ENCODE measurements around the gene S100P.

S100P gene

DNA sequence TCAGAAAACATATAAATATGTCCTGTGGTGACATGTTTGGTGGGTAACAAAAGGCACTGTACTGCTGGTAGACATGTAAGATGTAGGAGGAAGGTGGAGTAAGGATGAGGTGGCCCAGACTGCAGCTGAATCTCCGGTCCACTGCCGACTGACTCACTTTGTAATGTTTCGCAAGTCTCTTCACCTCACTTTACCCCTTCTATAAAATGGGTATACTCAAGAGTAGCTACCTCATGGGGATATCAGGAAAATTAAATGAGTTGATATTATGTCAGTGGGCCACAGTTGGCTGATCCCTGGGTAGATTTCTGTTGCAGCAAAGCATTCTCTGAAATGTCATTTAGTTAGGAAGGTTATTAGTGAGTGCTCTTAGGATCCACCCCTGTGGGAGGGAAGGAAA is 31.1 kb upstream of the S100P start:
- H3K9me3 ChIP-seq (ENCODE audit: low read length), result no peaks in the 10 kb centered on the region
- H3K27ac ChIP-seq (ENCODE audit: low read depth, low read length, poor library complexity, severe bottlenecking), result no peak overlapping the region
- no peaks in the 10 kb centered on the region for H3K36me3 ChIP-seq (ENCODE audit: insufficient read depth, low read length)
- no peaks in the 10 kb centered on the region for H3K79me2 ChIP-seq (ENCODE audit: insufficient read depth, low read length)
- no peaks in the 10 kb centered on the region for H3K27me3 ChIP-seq (ENCODE audit: insufficient read depth, low read length)
- no peaks in the 10 kb centered on the region for H3F3A ChIP-seq (ENCODE audit: insufficient read depth, low read length)
- H3K4me1 ChIP-seq (ENCODE audit: insufficient read depth, low read length, severe bottlenecking), result no peaks in the 10 kb centered on the region
- no peak overlapping the region for H3K9ac ChIP-seq (ENCODE audit: low read length)
- H4K20me1 ChIP-seq (ENCODE audit: insufficient read depth, low read length), result no peaks in the 10 kb centered on the region
- H3K9me2 ChIP-seq (ENCODE audit: low read depth, low read length), result no peaks in the 10 kb centered on the region
- no peak overlapping the region for H2AFZ ChIP-seq (ENCODE audit: low read length)
- no peak for TF ChIP-seq EZH2 (IDR thresholded peaks at IDR 0.05; ENCODE audit: borderline replicate concordance, low read length)
- TF ChIP-seq, protein P1, sequence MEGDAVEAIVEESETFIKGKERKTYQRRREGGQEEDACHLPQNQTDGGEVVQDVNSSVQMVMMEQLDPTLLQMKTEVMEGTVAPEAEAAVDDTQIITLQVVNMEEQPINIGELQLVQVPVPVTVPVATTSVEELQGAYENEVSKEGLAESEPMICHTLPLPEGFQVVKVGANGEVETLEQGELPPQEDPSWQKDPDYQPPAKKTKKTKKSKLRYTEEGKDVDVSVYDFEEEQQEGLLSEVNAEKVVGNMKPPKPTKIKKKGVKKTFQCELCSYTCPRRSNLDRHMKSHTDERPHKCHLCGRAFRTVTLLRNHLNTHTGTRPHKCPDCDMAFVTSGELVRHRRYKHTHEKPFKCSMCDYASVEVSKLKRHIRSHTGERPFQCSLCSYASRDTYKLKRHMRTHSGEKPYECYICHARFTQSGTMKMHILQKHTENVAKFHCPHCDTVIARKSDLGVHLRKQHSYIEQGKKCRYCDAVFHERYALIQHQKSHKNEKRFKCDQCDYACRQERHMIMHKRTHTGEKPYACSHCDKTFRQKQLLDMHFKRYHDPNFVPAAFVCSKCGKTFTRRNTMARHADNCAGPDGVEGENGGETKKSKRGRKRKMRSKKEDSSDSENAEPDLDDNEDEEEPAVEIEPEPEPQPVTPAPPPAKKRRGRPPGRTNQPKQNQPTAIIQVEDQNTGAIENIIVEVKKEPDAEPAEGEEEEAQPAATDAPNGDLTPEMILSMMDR (IDR thresholded peaks at IDR 0.05; ENCODE audit: low read length), result no peak
- H3K4me3 ChIP-seq (ENCODE audit: low read depth, low read length, poor library complexity, severe bottlenecking), result no peak overlapping the region
- H3K4me2 ChIP-seq (ENCODE audit: low read length), result no peak overlapping the region

DNA sequence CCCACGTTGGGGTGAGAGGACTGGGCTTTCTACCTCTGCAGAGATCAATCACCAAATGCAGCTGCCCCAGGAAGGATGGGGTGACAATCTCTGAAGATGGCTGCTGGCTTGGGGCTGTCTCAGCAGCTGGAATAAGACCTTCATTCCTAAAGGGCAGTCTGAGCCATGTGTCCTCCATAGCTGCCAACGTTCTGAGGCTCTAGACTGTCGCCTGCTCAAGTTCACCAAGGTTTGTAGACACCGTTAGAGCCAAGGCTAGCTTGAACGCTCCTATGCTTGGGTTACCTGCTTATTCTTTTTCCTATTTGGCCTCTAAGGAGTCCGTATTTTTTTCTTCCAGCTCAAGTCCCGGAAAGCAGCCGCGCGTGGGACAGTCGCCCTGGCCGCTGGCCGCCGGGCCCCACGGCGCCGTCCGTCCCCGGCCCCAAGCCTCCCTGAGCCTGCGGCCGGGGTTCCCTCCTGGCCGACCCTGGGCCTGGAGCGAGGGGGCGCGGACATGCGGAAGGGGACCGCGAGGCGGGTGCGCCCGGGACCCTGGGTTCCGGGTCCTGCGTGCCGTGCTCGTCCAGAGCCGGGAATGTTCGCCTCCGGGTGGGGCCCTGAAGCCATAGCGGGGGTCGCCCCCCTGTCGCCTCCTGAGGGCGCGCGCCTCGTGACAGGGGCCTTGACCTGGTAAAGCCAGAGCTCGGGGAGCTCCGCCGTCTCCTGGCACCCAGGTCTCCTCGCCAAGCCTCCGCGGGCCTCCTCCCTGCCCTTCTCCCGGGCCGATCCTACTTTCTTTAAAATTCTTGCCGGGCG is 29.9 kb upstream of the S100P start:
- Histone ChIP-seq H3F3A (ENCODE audit: insufficient read depth, low read length) (no peaks in the 10 kb centered on the region), H2AFZ (ENCODE audit: low read length) (no peak overlapping the region), H3K4me1 (ENCODE audit: insufficient read depth, low read length, severe bottlenecking) (no peaks in the 10 kb centered on the region), H4K20me1 (ENCODE audit: insufficient read depth, low read length) (no peaks in the 10 kb centered on the region), H3K36me3 (ENCODE audit: insufficient read depth, low read length) (no peaks in the 10 kb centered on the region), H3K4me2 (ENCODE audit: low read length) (no peak overlapping the region), H3K79me2 (ENCODE audit: insufficient read depth, low read length) (no peaks in the 10 kb centered on the region), H3K9ac (ENCODE audit: low read length) (no peak overlapping the region), H3K9me2 (ENCODE audit: low read depth, low read length) (no peaks in the 10 kb centered on the region), H3K27me3 (ENCODE audit: insufficient read depth, low read length) (no peaks in the 10 kb centered on the region), H3K27ac (ENCODE audit: low read depth, low read length, poor library complexity, severe bottlenecking) (no peak overlapping the region), H3K4me3 (ENCODE audit: low read depth, low read length, poor library complexity, severe bottlenecking) (no peak overlapping the region), H3K9me3 (ENCODE audit: low read length) (no peaks in the 10 kb centered on the region)
- no peak for TF ChIP-seq EZH2 (IDR thresholded peaks at IDR 0.05; ENCODE audit: borderline replicate concordance, low read length)
- TF ChIP-seq, protein P1 (IDR thresholded peaks at IDR 0.05; ENCODE audit: low read length), result no peak

DNA sequence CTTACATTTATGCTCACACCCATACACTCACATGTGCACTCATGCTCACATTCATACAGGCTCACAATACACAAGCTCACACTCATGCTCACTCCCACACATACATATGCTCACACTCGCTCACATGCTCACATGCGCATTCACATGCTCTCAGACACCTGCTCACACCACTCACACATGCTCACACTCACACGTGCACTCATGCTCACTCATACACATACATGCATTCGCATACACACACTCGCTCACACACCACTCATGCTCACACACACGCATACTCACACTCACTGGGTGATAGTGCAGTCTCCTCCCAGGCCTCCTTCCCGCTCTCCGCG is 28.4 kb upstream of the S100P start:
- Histone ChIP-seq H3K4me1 (ENCODE audit: insufficient read depth, low read length, severe bottlenecking) (no peaks in the 10 kb centered on the region), H2AFZ (ENCODE audit: low read length) (no peak overlapping the region), H3K79me2 (ENCODE audit: insufficient read depth, low read length) (no peaks in the 10 kb centered on the region), H3K27ac (ENCODE audit: low read depth, low read length, poor library complexity, severe bottlenecking) (no peak overlapping the region), H3K9me2 (ENCODE audit: low read depth, low read length) (no peaks in the 10 kb centered on the region), H3K4me2 (ENCODE audit: low read length) (no peak overlapping the region), H3F3A (ENCODE audit: insufficient read depth, low read length) (no peaks in the 10 kb centered on the region), H3K36me3 (ENCODE audit: insufficient read depth, low read length) (no peaks in the 10 kb centered on the region), H3K27me3 (ENCODE audit: insufficient read depth, low read length) (no peaks in the 10 kb centered on the region), H3K9ac (ENCODE audit: low read length) (no peak overlapping the region), H3K4me3 (ENCODE audit: low read depth, low read length, poor library complexity, severe bottlenecking) (no peak overlapping the region), H4K20me1 (ENCODE audit: insufficient read depth, low read length) (no peaks in the 10 kb centered on the region), H3K9me3 (ENCODE audit: low read length) (no peaks in the 10 kb centered on the region)
- TF ChIP-seq EZH2 (IDR thresholded peaks at IDR 0.05; ENCODE audit: borderline replicate concordance, low read length), result no peak
- TF ChIP-seq, protein P1 (IDR thresholded peaks at IDR 0.05; ENCODE audit: low read length), result no peak

Measured in OCI-LY1 (cell line).